Right lobe of liver (tissue), 4 donors: ENCODE measurements around the gene TGOLN2.

Experiments
- POLR2A ChIP-seq: fragments of 450-650 bp; IDR thresholded peaks from one replicate; pipeline ENCODE4 v1.6.1; 2017; ENCODE audit warnings: antibody characterized with exemption, mild to moderate bottlenecking
- TF ChIP-seq, protein P1 (sequence below), 4 donors: fragments of 200-600 bp in 3 of 4; fragments of 450-650 bp in 1 of 4; IDR thresholded peaks; one replicate each; pipeline versions ENCODE4 v1.5.1 to v1.8.0; 2016 to 2022; ENCODE audit warnings: antibody characterized with exemption in 4 of 4, mild to moderate bottlenecking in 2 of 4
- donor health status: DM: no; HTN: no; CAD: no.
- donor health status: DM: no; HTN: no; CAD: no.
- donor health status: DM: no; HTN: yes; CAD: no.

GRCh38 chr2:85273738-85274731, 53.8 kb downstream of the TGOLN2 start:
- TF ChIP-seq, protein P1, sequence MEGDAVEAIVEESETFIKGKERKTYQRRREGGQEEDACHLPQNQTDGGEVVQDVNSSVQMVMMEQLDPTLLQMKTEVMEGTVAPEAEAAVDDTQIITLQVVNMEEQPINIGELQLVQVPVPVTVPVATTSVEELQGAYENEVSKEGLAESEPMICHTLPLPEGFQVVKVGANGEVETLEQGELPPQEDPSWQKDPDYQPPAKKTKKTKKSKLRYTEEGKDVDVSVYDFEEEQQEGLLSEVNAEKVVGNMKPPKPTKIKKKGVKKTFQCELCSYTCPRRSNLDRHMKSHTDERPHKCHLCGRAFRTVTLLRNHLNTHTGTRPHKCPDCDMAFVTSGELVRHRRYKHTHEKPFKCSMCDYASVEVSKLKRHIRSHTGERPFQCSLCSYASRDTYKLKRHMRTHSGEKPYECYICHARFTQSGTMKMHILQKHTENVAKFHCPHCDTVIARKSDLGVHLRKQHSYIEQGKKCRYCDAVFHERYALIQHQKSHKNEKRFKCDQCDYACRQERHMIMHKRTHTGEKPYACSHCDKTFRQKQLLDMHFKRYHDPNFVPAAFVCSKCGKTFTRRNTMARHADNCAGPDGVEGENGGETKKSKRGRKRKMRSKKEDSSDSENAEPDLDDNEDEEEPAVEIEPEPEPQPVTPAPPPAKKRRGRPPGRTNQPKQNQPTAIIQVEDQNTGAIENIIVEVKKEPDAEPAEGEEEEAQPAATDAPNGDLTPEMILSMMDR (IDR thresholded peaks at IDR 0.05), result no peak
- no peak for TF ChIP-seq POLR2A
